Astrocyte (in vitro differentiated cells and primary cell): ENCODE results near the gene FAR1.

Experiments
- EZH2 ChIP-seq: IDR thresholded peaks from 2 replicates; pipeline ENCODE4 v1.6.1; 2012; ENCODE audit warnings: mild to moderate bottlenecking, low read length, inconsistent platforms; ENCODE audit not compliant: insufficient read depth
- TF ChIP-seq, protein P1 (sequence below): IDR thresholded peaks from 2 replicates; pipeline ENCODE4 v1.5.1; 2011; ENCODE audit warnings: low read depth, mild to moderate bottlenecking, inconsistent platforms, low read length, moderate library complexity; ENCODE audit not compliant: insufficient read depth

GRCh38 chr11:13637125-13638069 lies 31.1 kb upstream of the FAR1 start:
- TF ChIP-seq, protein P1, sequence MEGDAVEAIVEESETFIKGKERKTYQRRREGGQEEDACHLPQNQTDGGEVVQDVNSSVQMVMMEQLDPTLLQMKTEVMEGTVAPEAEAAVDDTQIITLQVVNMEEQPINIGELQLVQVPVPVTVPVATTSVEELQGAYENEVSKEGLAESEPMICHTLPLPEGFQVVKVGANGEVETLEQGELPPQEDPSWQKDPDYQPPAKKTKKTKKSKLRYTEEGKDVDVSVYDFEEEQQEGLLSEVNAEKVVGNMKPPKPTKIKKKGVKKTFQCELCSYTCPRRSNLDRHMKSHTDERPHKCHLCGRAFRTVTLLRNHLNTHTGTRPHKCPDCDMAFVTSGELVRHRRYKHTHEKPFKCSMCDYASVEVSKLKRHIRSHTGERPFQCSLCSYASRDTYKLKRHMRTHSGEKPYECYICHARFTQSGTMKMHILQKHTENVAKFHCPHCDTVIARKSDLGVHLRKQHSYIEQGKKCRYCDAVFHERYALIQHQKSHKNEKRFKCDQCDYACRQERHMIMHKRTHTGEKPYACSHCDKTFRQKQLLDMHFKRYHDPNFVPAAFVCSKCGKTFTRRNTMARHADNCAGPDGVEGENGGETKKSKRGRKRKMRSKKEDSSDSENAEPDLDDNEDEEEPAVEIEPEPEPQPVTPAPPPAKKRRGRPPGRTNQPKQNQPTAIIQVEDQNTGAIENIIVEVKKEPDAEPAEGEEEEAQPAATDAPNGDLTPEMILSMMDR, result no peak
- no peak for TF ChIP-seq EZH2
